C4-2B (cell line): Measurements from ENCODE around the gene EFHC2.

Experiments used
- ZFX ChIP-seq: fragments of 450-650 bp; IDR thresholded peaks from 2 replicates; pipeline ENCODE4 v1.6.1; 2017
- TF ChIP-seq, protein P1 (sequence below): fragments of 450-650 bp; conservative IDR thresholded peaks from 2 replicates; pipeline ENCODE4 v1.5.1; 2017; ENCODE audit warnings: mild to moderate bottlenecking

DNA sequence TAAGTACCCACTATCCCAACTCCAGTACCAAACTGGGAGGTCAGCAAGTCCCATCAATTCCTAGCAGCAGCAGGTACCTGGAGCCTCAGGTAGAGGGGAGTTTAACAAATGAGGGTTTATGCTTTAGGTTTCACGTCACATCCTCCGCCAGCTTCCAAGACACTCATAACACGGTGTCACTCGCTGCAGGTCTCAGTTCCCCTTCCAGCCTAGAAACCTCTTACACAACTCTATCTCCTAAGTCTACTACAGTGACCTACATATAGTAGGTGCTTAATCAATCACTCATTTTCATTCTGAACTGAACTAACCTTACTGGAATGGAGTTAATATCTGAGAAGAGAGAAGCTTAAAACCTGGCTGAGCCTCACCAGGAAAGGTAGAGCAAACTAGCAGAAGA lies 96.0 kb downstream of the EFHC2 start:
- TF ChIP-seq, protein P1, sequence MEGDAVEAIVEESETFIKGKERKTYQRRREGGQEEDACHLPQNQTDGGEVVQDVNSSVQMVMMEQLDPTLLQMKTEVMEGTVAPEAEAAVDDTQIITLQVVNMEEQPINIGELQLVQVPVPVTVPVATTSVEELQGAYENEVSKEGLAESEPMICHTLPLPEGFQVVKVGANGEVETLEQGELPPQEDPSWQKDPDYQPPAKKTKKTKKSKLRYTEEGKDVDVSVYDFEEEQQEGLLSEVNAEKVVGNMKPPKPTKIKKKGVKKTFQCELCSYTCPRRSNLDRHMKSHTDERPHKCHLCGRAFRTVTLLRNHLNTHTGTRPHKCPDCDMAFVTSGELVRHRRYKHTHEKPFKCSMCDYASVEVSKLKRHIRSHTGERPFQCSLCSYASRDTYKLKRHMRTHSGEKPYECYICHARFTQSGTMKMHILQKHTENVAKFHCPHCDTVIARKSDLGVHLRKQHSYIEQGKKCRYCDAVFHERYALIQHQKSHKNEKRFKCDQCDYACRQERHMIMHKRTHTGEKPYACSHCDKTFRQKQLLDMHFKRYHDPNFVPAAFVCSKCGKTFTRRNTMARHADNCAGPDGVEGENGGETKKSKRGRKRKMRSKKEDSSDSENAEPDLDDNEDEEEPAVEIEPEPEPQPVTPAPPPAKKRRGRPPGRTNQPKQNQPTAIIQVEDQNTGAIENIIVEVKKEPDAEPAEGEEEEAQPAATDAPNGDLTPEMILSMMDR, result no peak
- no peak for TF ChIP-seq ZFX
